CD4-positive, alpha-beta T cell treated with Interleukin-17A for 4 hours (primary cell): Measurements from ENCODE around the gene MRPL20.
"Not testable (repeated sequence)": the region's sequence is repeated elsewhere in the genome, so short reads cannot be mapped to it uniquely, and the experiment has no call there.

Experiments used
- DNase-seq: peaks from one replicate; pipeline ENCODE4 v3.0.0-alpha.2; 2020; ENCODE audit warnings: mixed read lengths

Gene MRPL20

DNA sequence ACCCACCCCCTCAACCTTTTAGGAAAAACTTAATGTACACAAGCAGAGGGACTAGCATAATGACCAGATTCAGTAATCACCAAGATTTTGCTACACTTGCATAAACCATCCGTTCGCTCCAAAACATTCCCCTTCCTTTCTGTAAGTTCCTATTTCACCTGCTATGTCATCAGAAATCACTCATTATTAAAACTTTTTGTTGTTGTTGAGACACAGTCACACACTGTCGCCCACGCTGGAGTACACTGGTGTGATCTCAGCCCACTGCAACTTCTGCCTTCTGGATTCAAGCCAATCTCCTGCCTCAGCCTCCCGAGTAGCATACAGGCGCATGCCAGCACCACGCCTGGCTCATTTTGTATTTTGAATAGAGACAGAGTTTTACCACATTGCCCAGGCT, 3.4 kb downstream of the MRPL20 start:
- DNase-seq = no peak

GRCh38 chr1:1402901-1403392, 4.1 kb downstream of the MRPL20 start:
- not testable (repeated sequence) for DNase-seq

DNA sequence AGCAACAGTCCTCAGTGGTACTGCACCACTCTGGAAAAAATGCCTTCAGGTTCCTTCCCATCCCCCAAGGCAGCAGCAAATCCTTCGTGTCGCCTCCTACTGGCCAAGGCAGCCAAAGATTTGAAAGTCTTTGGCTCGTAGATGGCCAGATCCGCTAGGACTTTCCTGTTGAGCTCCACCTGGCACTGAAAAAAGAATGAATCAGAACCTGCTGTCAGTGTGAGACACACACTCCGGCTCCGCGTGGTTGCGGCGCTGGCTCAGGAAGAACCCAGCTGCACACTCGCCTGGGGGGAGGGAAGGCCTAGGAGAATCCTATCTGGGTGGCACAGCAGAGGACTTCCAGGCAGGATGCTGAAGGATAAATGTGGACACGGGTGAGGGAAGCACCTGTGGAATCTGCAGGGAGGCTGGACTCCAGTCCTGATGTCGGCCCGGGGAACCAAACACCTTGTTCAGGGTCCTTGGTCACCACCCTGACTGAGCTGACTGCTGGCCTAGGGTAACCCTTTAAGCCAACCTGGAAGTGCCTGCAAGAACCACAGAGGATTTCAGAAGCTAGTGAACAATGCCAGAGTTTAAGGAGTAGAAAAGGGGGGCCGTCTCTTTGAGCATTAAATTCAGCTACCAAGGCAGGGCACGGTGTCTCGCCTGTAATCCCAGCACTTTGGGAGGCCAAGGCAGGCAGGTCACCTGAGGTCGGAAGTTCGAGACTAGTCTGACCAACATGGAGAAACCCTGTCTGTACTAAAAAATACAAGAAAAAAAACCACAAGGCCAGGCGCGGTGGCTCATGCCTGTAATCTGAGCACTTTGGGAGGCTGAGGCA, 4.8 kb downstream of the MRPL20 start:
- DNase-seq = no peak

DNA sequence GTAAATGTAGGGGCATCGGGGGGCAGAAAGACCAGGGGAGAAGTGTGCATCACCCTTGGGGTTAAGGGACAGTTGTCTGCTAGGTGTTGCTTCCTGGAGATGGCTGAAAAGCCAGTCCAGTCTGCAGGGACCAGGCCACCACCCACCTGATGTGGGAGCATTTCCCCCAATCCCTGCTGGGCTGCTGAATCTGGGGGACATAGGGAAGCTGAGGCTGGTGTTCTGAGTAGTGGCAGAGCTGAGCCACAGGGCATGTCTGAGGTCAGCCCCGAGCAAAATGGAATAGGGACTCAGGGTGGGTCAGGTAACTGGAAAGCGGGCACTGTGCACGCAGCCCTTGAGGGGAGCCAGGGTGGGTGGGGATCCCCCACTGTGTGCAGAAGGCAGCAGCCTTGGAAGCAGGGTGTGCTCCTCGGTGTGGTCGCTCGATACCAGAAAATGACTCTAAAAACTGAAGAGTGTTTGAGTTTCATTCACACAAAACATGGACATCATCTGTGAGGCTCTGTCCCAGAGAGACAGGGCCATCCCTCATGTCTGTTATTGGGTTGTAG, 5.6 kb downstream of the MRPL20 start:
- DNase-seq = no peak

DNA sequence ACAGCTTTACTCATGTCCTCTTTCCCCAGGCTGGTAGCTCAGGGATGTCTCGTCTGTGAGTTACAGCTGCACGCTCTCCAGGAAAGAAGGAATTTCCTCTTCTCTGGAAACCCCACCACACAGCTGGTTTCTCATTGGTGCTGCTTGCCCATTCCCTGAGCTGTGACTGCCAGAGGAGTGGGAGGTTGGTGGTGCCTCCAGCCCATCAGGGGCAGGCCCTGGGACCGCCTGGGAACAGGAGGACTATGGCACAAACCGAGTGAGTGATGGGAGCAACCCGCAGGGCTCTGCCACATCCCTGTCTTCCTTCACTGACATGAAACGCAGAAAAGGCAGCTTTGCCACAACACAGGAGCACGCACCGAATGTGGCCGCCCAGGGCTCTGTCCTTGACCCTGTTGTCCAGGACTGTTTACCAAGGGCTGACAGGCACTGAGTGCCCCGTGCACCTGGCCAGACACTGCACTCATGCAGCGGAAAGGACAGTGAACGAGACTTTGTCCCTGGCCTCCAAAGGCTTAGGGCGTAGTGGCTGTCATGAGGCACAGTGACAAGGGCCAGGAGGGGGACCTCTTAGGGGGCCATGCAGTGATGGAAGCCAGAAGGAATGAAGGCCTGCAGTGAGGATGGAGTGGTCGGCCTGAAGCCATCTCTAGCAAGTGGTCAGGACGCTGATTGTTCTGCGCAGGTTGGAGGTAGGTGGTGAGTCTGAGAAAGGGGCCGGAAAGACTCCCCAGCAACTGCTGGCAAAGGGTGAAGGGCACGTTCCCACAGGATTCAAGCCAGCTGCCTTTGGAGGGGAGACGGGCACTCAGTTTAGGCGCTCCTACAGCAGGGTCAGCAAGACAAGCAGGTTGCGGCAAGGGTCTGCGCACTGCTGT, 6.3 kb downstream of the MRPL20 start:
- no peak for DNase-seq

DNA sequence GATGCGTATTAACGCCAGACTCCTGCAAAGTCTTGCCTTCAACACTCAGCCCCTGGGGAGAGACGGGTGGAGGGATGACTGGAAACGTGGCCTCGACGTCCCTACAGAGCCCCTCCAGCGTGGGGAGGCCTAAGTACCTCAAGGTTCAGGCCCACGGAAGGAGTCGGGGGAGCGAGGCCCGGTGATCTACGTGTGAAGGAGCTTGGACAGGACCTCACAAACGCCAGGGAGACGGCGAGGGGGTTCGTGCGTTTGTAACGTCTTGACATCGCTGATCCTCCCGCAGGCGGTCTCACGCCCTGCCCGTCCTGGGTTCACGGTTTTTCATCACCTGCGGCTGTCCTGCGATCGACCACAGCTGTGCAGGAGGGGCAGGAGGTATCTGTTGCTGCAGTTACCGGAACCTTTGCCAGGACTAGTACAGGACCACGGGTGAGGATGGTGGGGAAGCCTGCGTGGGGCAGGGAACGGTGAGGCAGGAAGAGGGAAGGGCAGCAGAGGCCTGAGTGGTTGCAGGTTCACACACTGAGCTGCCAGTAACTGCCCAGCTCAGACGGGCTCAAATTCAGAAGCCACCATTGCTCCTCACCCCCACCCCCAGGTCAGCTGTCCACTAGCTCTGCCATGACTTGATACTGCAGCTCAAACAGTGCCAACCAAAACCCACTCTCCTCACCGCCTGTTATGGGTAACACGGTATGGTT, 7.1 kb downstream of the MRPL20 start:
- no peak for DNase-seq

DNA sequence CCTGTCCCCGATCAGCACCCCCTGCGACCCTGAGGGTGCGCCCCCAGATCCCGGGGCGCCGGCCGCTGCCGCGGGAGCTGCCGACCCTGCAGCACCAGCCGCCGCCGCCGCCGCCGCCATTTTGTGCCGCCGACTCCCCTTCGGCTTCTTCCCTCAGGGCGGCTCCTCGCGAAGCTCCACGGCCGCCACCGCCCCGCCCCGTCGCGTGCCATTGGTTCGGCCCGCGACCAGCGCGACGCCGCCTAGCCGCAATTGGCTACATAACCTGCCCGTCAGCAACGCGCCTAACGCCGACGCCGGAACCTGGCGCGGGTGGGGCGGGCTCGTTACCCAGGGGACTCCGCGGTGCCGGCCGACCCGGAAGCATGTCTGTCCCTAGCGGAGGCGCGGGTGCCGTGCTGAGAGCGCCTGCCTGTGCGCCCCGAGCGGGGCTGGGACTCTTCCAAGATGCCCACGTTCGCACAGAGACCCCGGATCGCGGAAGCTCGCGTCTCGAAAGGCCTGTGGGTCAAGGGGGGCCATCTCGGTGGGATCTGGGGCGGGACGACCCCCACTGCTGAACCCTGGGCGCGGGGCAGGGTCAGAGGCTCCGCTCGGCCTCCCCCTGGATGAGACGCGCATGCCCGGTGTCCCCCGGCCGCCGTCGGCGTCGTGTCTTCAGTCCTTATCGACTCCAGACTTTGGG, 7.8 kb downstream of the MRPL20 start, which contains the start of gene CCNL2:
CCNL2 (minus strand) TSS at position 149 of the 685 bp plus-strand sequence; CDS start at position 120, 29 bp downstream.
- DNase-seq = peak; percentile 99

DNA sequence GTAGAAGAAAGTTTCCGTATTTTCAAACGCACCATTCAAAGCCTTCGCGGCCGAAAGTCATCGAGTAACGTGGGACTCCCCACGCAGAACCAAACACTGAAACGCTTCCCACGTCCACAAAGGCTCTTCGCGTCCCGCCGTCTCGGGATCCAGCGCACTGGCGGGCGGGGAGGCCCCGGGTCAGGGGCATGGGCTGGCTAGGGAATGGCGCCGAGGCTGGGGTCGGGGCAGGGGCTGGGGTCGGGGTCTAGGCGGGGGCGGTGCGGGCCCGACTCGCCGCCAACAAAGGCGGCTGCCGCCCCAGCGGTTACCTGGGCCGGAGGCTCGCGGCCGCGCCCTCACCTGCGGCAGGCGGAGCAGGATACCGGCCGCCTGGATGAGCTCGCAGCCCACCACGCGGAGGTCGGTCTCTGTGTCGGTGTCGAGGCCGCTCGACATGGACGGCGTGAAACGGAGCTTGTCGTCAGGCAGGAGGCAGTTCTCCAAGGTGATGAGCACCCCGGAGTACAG, 8.4 kb downstream of the MRPL20 start:
- no peak for DNase-seq

- no peak for DNase-seq
These were observed 9.1 kb downstream of the MRPL20 start for GRCh38 chr1:1397839-1398523.

- no peak for DNase-seq
These were observed 11.9 kb downstream of the MRPL20 start for GRCh38 chr1:1395166-1395565.

DNA sequence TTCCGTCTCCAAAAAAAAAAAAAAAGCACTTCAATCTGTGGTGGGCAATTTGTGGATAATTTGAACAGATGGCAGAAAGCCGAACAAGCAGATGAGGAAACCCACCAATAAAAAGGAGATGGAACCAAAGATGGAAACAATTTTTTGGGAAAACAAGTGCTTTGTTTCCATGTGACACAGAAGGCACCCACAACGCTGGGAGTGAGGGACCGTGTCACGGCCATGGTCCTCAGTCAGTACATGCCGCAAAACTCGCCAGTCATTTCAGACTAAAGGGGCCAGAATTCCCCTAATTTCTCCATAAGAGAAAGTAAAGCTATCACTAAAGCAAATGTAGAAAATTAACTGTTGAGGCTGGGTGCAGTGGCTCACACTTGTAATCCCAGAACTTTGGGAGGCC, 13.0 kb downstream of the MRPL20 start:
- no peak for DNase-seq

DNA sequence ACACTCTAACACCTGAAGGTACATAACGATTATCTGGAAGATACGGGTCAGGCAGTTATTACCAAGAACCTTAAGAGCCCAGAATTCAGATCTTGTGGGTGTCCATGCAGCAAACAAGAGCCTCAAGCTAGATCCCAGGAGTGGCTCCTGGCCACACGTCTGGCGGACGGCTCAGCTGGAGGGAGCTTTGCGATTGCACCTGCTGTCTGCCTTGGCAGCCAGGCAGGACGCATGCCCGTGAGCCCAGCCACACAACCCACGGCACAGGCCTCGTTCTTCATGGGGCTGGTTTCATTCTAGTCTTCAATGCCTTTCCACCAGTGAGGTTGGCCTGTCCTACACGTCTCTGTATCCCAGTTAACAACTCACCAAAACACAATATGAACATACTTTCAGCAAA, 13.7 kb downstream of the MRPL20 start:
- no peak for DNase-seq

GRCh38 chr1:1393014-1393413, 14.1 kb downstream of the MRPL20 start:
- no peak for DNase-seq

GRCh38 chr1:1391225-1391624, 15.9 kb downstream of the MRPL20 start:
- no peak for DNase-seq

DNA sequence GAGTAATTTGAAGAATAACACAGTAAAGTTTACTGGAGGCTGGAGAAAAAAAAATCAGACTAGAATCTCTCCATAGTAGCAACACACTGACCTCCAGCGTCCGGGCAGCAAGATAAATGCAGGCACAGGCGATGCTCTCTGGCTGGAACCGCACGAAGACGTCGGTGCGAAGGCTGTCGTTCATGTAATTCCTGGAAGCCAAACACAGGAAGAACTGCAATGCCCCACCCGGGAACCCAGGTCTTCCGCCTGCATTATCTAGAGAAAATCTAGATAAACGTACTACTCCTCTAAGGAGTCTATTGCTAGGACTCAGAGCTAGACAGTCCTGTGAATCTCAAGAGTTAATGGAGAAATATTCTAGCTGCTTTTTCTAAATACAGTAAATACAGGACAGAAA, 16.4 kb downstream of the MRPL20 start:
- DNase-seq = no peak

DNA sequence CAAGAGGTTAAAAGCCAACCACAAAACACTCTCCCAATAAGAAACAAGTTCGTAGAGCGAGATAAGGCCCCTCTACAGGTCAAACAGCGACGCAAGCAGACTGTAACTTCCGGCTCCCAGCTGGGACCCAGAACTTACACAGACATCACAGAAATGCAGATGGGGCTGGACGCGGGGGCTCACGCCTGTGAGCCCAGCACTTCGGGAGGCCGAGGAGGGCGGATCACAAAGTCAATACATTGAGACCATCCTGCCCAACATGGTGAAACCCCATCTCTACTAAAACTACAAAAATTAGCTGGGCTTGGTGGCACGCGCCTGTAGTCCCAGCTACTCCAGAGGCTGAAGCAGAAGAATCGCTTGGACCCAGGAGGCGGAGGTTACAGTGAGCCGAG, 19.0 kb downstream of the MRPL20 start:
- no peak for DNase-seq

GRCh38 chr1:1387098-1388077, 19.7 kb downstream of the MRPL20 start:
- DNase-seq = no peak

DNA sequence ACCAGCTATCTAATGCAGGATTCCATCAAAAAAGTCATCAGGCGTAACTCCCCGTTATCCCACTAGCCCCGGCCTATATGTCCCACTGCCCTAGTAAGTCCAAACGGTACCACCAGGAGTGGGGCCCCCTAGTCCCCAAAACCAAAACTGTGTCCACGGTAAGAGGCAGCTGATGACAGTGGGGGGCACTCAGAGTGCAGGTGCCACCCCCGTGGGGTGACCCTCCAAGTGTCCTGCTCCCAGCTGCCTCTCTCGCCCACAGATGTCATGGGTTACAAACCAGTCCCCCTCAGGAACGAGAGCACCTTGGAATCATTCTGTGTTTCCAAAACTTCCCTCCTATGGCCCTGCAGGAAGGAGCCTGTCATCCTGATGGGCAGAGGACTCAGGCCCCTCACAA, 21.2 kb downstream of the MRPL20 start:
- no peak for DNase-seq

- not testable (repeated sequence) for DNase-seq
These were observed 21.8 kb downstream of the MRPL20 start for GRCh38 chr1:1385339-1385738.

DNA sequence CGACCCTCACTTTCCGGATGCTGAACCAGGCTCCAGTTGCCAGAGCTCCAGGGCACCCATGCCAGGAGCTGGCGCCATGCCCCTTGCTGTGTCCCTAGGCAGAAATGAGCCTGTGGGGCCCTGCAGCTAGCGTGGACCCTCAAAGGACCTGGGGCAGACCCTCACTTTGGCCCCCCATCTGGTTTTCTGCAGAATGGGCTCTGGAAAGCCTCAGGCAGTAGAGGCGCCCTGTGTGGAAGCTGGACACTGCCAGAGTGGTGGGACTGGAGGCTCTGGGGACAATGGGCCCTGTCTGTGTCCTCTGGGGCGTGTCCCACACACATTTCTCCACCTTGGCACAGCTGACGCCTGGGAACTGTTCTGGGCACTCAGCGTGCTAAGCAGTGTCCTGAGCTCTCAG, 25.8 kb downstream of the MRPL20 start:
- DNase-seq = no peak
